Measurements from ENCODE around the gene RAET1L.

DNA sequence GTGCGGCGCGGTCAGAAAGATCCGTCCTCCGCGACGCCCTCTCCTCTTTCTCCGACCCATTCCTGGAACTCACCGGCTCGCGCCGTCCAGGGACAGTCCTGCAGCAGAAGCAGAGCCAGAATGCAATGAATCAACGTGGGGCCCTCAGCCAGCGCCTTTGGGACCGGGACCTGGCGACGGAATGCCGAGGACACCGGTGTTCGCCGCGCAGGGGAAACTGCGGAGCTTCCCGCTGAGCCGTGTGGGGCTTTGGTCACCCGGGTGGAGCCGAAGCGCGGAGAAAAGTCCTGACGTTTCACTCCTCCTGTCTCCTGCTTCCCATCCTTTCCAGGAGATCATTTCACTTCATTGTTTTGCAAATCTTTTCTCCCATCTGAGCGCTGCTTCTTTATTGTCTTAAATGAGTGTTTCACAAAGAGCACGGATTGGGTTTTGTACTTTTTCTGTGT is 35.1 kb downstream of the RAET1L start:
- TF ChIP-seq EZH2 (IDR thresholded peaks at IDR 0.05; ENCODE audit: insufficient read depth, poor library complexity, severe bottlenecking) (no peak), EZH2phosphoT487 (IDR thresholded peaks at IDR 0.05; ENCODE audit: insufficient read depth, low read depth) (no peak)

All from GM23248 (cell line).